ENCODE results near the gene STRBP.
A peak's percentile ranks its signal among the peaks of the same experiment; 100 is the strongest.

Gene STRBP

DNA sequence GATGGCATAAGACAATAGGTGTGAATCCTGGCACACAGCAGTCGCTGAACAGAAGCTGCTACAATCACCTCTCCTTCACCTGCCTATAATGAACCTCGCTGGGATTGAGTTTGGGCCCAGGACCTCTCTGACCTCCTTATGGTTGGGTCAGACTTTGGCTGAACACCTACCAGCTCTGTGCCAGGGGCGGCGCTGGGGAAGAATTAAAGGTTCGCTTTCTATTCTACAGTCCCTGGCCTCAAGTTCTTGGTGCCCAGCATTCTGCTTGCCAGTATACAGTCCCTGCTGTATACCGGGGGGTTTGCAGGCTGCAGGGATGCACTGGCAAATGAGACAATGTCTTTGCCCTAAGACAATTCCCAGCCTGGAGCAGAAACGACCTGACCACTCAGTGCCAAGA is 895 bp upstream of the STRBP start:
- Mint-ChIP-seq H3K36me3 (ENCODE audit: low read depth) (no peaks in the 10 kb centered on the region), H3K4me3 (peak overlapping the region; percentile 70), H3K4me1 (peaks cover 35% of the 10 kb centered on the region), H3K27me3 (ENCODE audit: low read depth, poor library complexity) (peaks cover 41% of the 10 kb centered on the region), H3K9me3 (no peaks in the 10 kb centered on the region), H3K27ac (no peak overlapping the region)
- no peak for DNase-seq
- TF ChIP-seq, protein P1, sequence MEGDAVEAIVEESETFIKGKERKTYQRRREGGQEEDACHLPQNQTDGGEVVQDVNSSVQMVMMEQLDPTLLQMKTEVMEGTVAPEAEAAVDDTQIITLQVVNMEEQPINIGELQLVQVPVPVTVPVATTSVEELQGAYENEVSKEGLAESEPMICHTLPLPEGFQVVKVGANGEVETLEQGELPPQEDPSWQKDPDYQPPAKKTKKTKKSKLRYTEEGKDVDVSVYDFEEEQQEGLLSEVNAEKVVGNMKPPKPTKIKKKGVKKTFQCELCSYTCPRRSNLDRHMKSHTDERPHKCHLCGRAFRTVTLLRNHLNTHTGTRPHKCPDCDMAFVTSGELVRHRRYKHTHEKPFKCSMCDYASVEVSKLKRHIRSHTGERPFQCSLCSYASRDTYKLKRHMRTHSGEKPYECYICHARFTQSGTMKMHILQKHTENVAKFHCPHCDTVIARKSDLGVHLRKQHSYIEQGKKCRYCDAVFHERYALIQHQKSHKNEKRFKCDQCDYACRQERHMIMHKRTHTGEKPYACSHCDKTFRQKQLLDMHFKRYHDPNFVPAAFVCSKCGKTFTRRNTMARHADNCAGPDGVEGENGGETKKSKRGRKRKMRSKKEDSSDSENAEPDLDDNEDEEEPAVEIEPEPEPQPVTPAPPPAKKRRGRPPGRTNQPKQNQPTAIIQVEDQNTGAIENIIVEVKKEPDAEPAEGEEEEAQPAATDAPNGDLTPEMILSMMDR (IDR thresholded peaks at IDR 0.05) = no peak

GRCh38 chr9:123268199-123268464 is 254 bp downstream of the STRBP start:
- peaks cover 38% of the 10 kb centered on the region for H3K4me1 Mint-ChIP-seq

GRCh38 chr9:123267481-123268198 is 746 bp downstream of the STRBP start:
- H3K4me3 Mint-ChIP-seq = peak overlapping the region; percentile 90
- H3K9me3 Mint-ChIP-seq = no peaks in the 10 kb centered on the region
- H3K27me3 Mint-ChIP-seq (ENCODE audit: low read depth, poor library complexity) = peaks cover 41% of the 10 kb centered on the region
- peak; percentile 34 for DNase-seq
- TF ChIP-seq, protein P1 (IDR thresholded peaks at IDR 0.05) = no peak
- H3K27ac Mint-ChIP-seq = no peak overlapping the region
- no peaks in the 10 kb centered on the region for H3K36me3 Mint-ChIP-seq (ENCODE audit: low read depth)
- peaks cover 43% of the 10 kb centered on the region for H3K4me1 Mint-ChIP-seq

More at GRCh38 chr9:123268199-123268464, 254 bp downstream of the STRBP start:
- DNase-seq = no peak
- Mint-ChIP-seq H3K27me3 (ENCODE audit: low read depth, poor library complexity) (peaks cover 41% of the 10 kb centered on the region), H3K4me3 (no peak overlapping the region), H3K27ac (no peak overlapping the region), H3K36me3 (ENCODE audit: low read depth) (no peaks in the 10 kb centered on the region), H3K9me3 (no peaks in the 10 kb centered on the region)
- TF ChIP-seq, protein P1 (IDR thresholded peaks at IDR 0.05) = no peak

GRCh38 chr9:123266655-123267399 is 1.6 kb downstream of the STRBP start:
- Mint-ChIP-seq H3K4me1 (peaks cover 43% of the 10 kb centered on the region), H3K9me3 (no peaks in the 10 kb centered on the region), H3K36me3 (ENCODE audit: low read depth) (no peaks in the 10 kb centered on the region), H3K27ac (no peak overlapping the region), H3K27me3 (ENCODE audit: low read depth, poor library complexity) (peaks cover 41% of the 10 kb centered on the region), H3K4me3 (peak overlapping the region; percentile 90)
- TF ChIP-seq, protein P1 (IDR thresholded peaks at IDR 0.05) = no peak
- DNase-seq = no peak

GRCh38 chr9:123265833-123266232 is 2.6 kb downstream of the STRBP start:
- no peaks in the 10 kb centered on the region for H3K9me3 Mint-ChIP-seq
- H3K36me3 Mint-ChIP-seq (ENCODE audit: low read depth) = no peaks in the 10 kb centered on the region
- TF ChIP-seq, protein P1 (IDR thresholded peaks at IDR 0.05) = no peak
- H3K4me1 Mint-ChIP-seq = peaks cover 43% of the 10 kb centered on the region
- no peak overlapping the region for H3K4me3 Mint-ChIP-seq
- peaks cover 36% of the 10 kb centered on the region for H3K27me3 Mint-ChIP-seq (ENCODE audit: low read depth, poor library complexity)
- no peak for DNase-seq
- no peak overlapping the region for H3K27ac Mint-ChIP-seq
